Thoracic aorta (tissue), 2 donors: ENCODE measurements around the gene STUM. TPM values are rescaled to one million over a fixed set of nuclear protein-coding genes. Genes with fewer than 3 reads are reported as not detected.

ENCODE experiments used
- ATAC-seq: fragments of 150-250 bp; one replicate; pipeline ENCODE4 v1.8.0; 2017; ENCODE audit warnings: low read depth; ENCODE audit not compliant: insufficient number of reproducible peaks, low FRiP score
- DNase-seq: peaks from one replicate; pipeline ENCODE4 v3.0.0-alpha.2; 2020; ENCODE audit warnings: low spot score
- H3K27ac ChIP-seq, 2 donors: fragments of 200-600 bp; sonication (generic); 1 replicate in 1 of 2; 2 replicates in 1 of 2; pipeline ENCODE4 v1.5.1; 2016; ENCODE audit warnings: mild to moderate bottlenecking in 2 of 2, moderate library complexity in 2 of 2
- H3K27me3 ChIP-seq: fragments of 200-600 bp; sonication (generic); replicated peaks from 2 replicates; pipeline ENCODE4 v1.6.0; 2016; ENCODE audit warnings: mild to moderate bottlenecking; ENCODE audit not compliant: insufficient read depth
- H3K36me3 ChIP-seq: fragments of 200-600 bp; sonication (generic); one replicate; pipeline ENCODE4 v1.5.1; 2016
- H3K4me1 ChIP-seq, 2 donors: fragments of 200-600 bp; sonication (generic); 1 replicate in 1 of 2; 2 replicates in 1 of 2; pipeline versions ENCODE4 v1.5.1 to v1.6.0; 2016; ENCODE audit warnings: low read depth in 2 of 2, mild to moderate bottlenecking in 1 of 2; ENCODE audit not compliant: control insufficient read depth in 1 of 2
- H3K4me3 ChIP-seq: fragments of 200-600 bp; sonication (generic); 2 replicates; pipeline ENCODE4 v1.5.1; 2016; ENCODE audit warnings: mild to moderate bottlenecking
- H3K9me3 ChIP-seq: fragments of 200-600 bp; sonication (generic); 2 replicates; pipeline ENCODE4 v1.5.1; 2016
- CTCF ChIP-seq: fragments of 200-600 bp; sonication (generic); IDR thresholded peaks from one replicate; pipeline ENCODE4 v1.5.1; 2019; ENCODE audit warnings: antibody characterized with exemption
- total RNA-seq, 2 donors: library from RNA; depleted of rRNA; stranded (reverse); fragments of >200 nt; gene quantifications; one replicate each; pipeline versions ENCODE4 v1.1.0 to v1.2.3, GENCODE V29; 2016

STUM gene
- total RNA-seq, 2 donors from 2014 or later, result 0.41 to 1.6 TPM

DNA sequence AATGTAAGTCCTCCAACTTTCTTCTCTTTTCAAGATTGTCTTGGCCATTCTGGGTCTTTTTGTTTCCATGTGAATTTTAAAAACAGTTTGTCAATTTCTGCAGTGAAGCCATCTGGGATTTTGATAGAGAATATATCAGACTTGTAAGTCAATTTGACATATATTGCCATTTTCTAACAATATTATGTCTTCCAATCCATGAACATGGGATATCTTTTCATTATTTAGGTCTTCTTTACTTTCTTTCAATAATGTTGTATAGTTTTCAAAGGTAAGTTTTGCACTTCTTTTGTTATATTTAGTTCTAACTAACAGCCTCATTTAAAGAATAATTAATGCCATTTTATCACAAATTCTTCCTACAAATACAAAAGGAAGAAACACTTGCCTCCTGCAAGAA is 73.4 kb downstream of the STUM start:
- DNase-seq (no peak), ATAC-seq (no peak)
- no peaks in the 10 kb centered on the region for H3K9me3 ChIP-seq
- H3K4me3 ChIP-seq, result no peak overlapping the region
- no peak for TF ChIP-seq CTCF
- no peaks in the 10 kb centered on the region for H3K36me3 ChIP-seq
- peaks cover 3 to 12% of the 10 kb centered on the region in 2 donors for H3K4me1 ChIP-seq
- H3K27ac ChIP-seq, result no peak overlapping the region
- no peaks in the 10 kb centered on the region for H3K27me3 ChIP-seq

DNA sequence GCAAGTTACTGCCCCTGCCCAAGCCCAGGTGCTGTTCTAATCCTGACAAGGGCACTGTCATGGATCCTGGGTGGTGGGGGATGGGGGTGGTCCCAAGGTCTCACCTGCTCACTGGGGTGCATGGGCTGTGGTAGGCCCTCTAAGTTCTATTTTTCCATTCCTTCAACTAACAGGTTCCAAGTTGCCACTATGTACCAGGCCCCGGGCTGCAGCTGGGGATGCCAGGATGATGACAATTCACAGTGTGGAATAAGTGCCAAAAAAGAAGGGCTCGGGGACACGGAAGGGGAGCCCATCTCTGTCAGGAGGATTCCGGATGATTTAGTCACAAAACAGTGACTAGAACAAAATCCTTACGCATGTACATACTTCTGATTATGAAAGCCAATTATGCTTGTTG is 76.0 kb downstream of the STUM start:
- no peak overlapping the region for H3K4me3 ChIP-seq
- no peak for TF ChIP-seq CTCF
- H3K9me3 ChIP-seq, result no peaks in the 10 kb centered on the region
- ATAC-seq (no peak), DNase-seq (no peak)
- H3K36me3 ChIP-seq, result no peaks in the 10 kb centered on the region
- no peaks in the 10 kb centered on the region for H3K27me3 ChIP-seq
- no peak overlapping the region for H3K27ac ChIP-seq
- H3K4me1 ChIP-seq, result peaks cover 3 to 14% of the 10 kb centered on the region in 2 donors

- no peak overlapping the region for H3K27ac ChIP-seq
- H3K4me3 ChIP-seq, result no peak overlapping the region
- no peaks in the 10 kb centered on the region for H3K36me3 ChIP-seq
- ATAC-seq, result no peak
- DNase-seq, result no peak
- no peaks in the 10 kb centered on the region for H3K27me3 ChIP-seq
- no peak for TF ChIP-seq CTCF
- H3K9me3 ChIP-seq, result no peaks in the 10 kb centered on the region
- H3K4me1 ChIP-seq, result peaks cover 3 to 14% of the 10 kb centered on the region in 2 donors
Measured at GRCh38 chr1:226625326-226625725, 76.8 kb downstream of the STUM start.

DNA sequence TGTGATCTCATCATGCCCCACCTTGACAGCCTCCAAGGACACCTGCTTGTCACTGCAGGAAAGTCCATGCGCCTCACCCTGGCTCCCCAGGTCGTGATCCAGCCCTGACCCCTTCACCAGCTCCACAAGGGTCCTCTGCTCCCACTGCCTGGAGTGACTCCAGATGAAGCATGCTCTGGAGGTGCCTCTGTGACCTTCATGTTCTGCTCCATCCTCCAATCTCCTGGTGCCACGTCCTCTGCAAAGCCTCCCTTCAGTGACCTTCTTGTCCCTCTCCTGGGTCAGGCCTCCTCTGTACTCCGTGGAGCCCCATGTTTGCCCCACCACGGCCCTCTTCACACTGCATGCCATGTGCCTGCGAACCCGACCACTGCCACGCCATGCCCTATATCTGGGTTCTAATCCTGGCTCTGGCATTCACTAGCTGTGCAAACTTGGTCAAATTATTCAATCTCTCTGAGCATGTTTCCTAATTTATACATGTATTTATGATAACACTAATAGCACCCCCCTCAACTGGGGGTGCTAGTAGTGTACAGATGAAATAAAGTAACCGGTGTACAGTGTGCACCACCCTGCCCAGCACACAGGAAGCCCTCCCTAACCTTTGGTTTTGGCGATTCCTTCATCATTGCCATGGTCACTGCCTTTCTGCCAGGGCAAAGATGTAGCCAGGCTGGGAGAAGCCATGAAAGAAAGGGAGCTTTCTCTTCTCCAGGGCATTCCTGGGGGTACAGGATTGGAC is 77.4 kb downstream of the STUM start:
- TF ChIP-seq CTCF, result no peak
- ATAC-seq (no peak), DNase-seq (no peak)
- H3K27ac ChIP-seq, result peak overlapping the region in 1 of 2 donors; percentile 18
- H3K4me1 ChIP-seq, result peaks cover 3 to 14% of the 10 kb centered on the region in 2 donors
- H3K4me3 ChIP-seq, result peak overlapping the region; percentile 59
- no peaks in the 10 kb centered on the region for H3K27me3 ChIP-seq
- H3K9me3 ChIP-seq, result no peaks in the 10 kb centered on the region
- H3K36me3 ChIP-seq, result no peaks in the 10 kb centered on the region

GRCh38 chr1:226626577-226626956 is 78.0 kb downstream of the STUM start:
- TF ChIP-seq CTCF, result peak; percentile 98
- H3K36me3 ChIP-seq, result no peaks in the 10 kb centered on the region
- H3K4me3 ChIP-seq, result peak overlapping the region; percentile 59
- H3K9me3 ChIP-seq, result no peaks in the 10 kb centered on the region
- H3K4me1 ChIP-seq, result peaks cover 3 to 14% of the 10 kb centered on the region in 2 donors
- DNase-seq (peak; percentile 56), ATAC-seq (peak; percentile 91)
- no peaks in the 10 kb centered on the region for H3K27me3 ChIP-seq
- peak overlapping the region in 1 of 2 donors; percentile 18 for H3K27ac ChIP-seq
